GM13976 (cell line): ENCODE results near the gene ETV3L.

ENCODE experiments used
- DNase-seq: peaks from one replicate; pipeline ENCODE4 v3.0.0; 2012; ENCODE audit warnings: low spot score
- CTCF ChIP-seq: IDR thresholded peaks from 2 replicates; pipeline ENCODE4 v1.5.1; 2012; ENCODE audit warnings: borderline replicate concordance, mild to moderate bottlenecking; ENCODE audit not compliant: insufficient read depth; ENCODE audit errors: extremely low read depth, missing control alignments, control extremely low read depth
- in situ Hi-C: fragments of 300-500 bp; cut with MboI; formaldehyde crosslinking; loops from one replicate; pipeline ENCODE4 v1.12.0; 2022; ENCODE audit warnings: low sequenced_read_pairs, mixed read lengths, inconsistent platforms; ENCODE audit not compliant: unreplicated experiment

Gene ETV3L

DNA sequence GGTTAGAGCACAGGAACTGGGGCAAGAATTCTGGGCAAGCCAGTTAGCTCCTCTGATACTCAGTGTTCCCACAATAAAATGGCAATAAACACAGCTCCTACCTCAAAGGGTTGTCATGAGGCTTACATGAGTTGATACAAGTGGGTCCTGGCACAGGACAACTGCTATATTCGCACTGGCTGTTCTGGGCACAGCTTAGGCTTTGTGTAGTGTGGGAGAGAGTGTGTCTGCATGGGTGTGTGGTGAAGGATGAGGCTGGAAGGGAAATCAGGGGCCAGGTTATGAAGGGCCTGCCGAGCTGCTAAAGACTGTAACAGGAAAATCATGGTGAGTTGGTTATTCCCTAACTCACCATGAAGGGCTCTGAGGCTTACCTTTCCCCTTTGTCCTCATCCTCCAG, 19.8 kb upstream of the ETV3L start:
- in situ Hi-C loops = no loop called here
- DNase-seq = no peak
- TF ChIP-seq CTCF = no peak

- in situ Hi-C loops = no loop called here
- TF ChIP-seq CTCF = no peak
- no peak for DNase-seq
Measured at GRCh38 chr1:157119008-157119407, 19.4 kb upstream of the ETV3L start.

GRCh38 chr1:157117527-157118057, 18.0 kb upstream of the ETV3L start:
- no peak for TF ChIP-seq CTCF
- DNase-seq = peak; percentile 69
- in situ Hi-C loops = no loop called here

DNA sequence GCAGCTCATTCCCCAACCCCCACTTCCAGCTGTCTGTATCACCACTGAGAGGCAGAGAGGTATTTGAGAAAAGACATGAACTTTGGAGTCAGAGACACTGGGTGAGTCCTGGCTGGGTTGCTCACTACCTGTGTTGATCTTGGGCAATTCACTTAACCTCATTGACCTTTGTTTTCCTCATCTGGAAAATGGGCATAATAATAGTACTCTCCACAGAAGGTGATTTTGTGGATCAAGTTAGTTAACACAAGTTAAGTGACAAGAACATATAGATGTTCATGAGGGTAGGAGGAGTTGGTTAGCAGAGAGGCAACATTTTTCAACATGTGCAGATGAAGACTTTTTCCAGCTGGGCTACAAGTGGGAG, 17.1 kb upstream of the ETV3L start:
- in situ Hi-C loops = no loop called here
- DNase-seq = no peak
- TF ChIP-seq CTCF = no peak

DNA sequence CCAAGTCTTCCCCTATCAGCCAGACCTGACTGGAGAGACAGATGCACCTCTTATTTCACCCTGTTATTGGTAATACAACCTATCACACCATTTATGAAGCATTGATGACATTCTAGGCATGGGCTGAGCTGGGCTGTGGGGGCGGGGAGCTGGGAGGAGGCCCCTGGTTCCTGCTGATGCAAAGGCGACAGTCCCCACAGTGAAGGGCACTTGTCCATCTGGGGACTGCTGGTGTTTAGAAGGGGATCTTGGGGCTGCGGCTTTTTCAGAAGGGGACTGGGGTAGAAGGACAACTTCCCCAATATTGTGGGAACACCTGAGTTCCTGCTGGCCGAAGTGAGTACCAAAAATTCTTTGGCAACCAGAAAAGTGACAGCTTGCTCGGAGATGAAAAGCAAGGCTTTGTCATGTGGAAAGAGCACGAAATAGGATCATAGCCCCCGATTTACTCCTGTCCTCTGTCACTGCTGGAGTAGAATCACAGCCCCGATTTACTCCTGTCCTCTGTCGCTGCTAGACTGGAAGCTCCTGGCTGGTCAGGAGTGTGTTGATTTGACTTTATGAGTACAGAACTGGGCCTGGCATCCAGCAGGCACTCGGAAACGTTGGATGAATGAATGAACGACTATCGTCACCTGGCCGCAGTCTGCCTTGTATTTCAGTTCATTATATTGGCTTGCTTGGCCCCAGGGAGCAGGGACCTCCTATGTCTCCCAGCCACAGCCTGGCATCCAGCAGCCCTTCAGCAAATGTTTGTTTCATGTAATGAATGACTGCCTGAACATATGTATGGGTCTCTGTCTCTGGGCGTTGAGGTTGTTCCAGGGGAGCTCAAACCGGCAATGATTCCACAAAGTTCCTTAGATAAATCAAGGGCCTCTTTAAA, 16.5 kb upstream of the ETV3L start:
- in situ Hi-C loops = no loop called here
- TF ChIP-seq CTCF = no peak
- DNase-seq = no peak

DNA sequence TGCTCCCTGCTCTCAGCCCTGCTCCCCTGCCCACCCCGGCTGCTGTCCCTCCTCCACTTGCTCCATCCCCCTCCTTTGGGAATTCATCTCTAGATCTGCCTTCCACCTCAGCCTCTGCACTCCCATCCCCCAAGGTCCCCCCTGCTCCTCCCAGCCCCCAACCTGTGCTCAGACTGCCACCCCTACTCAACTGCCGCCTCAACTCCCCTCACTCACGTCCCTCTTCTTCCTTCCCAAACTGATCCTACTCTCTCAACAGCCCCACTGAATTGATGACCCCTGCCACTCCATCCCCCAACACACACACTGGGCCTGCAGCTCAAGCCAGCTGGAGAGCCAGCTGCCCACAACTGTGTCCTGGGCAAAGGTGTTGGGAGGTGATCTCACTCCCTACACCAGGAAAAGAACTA, 15.8 kb upstream of the ETV3L start:
- no peak for TF ChIP-seq CTCF
- in situ Hi-C loops = no loop called here
- no peak for DNase-seq
